HUES64 (cell line): Measurements from ENCODE around the gene CLCN6.

Experiments used
- H3K27ac ChIP-seq: 2 replicates; pipeline ENCODE4 v1.7.0; 2013; ENCODE audit warnings: low read depth, low read length, inconsistent platforms
- H3K27me3 ChIP-seq: 2 replicates; pipeline ENCODE4 v1.6.1; 2013; ENCODE audit warnings: mild to moderate bottlenecking, low read length; ENCODE audit not compliant: insufficient read depth
- H3K36me3 ChIP-seq: 2 replicates; pipeline ENCODE4 v1.6.1; 2013; ENCODE audit warnings: mild to moderate bottlenecking, low read length; ENCODE audit not compliant: insufficient read depth
- H3K4me1 ChIP-seq: 2 replicates; pipeline ENCODE4 v1.6.1; 2013; ENCODE audit warnings: mild to moderate bottlenecking, low read length, moderate library complexity; ENCODE audit not compliant: insufficient read depth
- H3K4me3 ChIP-seq: 2 replicates; pipeline ENCODE4 v1.5.1; 2013; ENCODE audit warnings: mild to moderate bottlenecking, low read length, moderate library complexity
- H3K9ac ChIP-seq: 2 replicates; pipeline ENCODE4 v1.6.1; 2013; ENCODE audit warnings: mild to moderate bottlenecking, low read depth, low read length
- H3K9me3 ChIP-seq: 2 replicates; pipeline ENCODE4 v1.6.1; 2013; ENCODE audit warnings: low read depth, low read length; ENCODE audit not compliant: insufficient read depth
- WGBS: fragments of 150-250, 120-280 bp; methylation state at CpG from one replicate; pipeline ENCODE4 v1.1.7; 2013; ENCODE audit warnings: missing lambda C conversion rate; 5-methylcytosine and 5-hydroxymethylcytosine counted together

CLCN6 gene

GRCh38 chr1:11768821-11769220, 37.2 kb upstream of the CLCN6 start:
- H3K27me3 ChIP-seq = no peaks in the 10 kb centered on the region; the same call in none of the 2 replicates
- no peaks in the 10 kb centered on the region for H3K4me1 ChIP-seq
- no peak overlapping the region for H3K9ac ChIP-seq
- H3K9me3 ChIP-seq = no peaks in the 10 kb centered on the region
- 78% methylated on average over 4 of the region's 4 CpGs for WGBS
- no peak overlapping the region for H3K27ac ChIP-seq
- no peaks in the 10 kb centered on the region for H3K36me3 ChIP-seq
- no peak overlapping the region for H3K4me3 ChIP-seq

GRCh38 chr1:11769274-11769673, 36.7 kb upstream of the CLCN6 start:
- H3K27me3 ChIP-seq = no peaks in the 10 kb centered on the region; the same call in 1 of the 2 replicates
- H3K4me1 ChIP-seq = no peaks in the 10 kb centered on the region
- H3K4me3 ChIP-seq = no peak overlapping the region
- 91% methylated on average over 4 of the region's 4 CpGs for WGBS
- no peak overlapping the region for H3K9ac ChIP-seq
- H3K36me3 ChIP-seq = no peaks in the 10 kb centered on the region
- H3K27ac ChIP-seq = no peak overlapping the region
- no peaks in the 10 kb centered on the region for H3K9me3 ChIP-seq

- no peak overlapping the region for H3K27ac ChIP-seq
- no peak overlapping the region for H3K4me3 ChIP-seq
- no peaks in the 10 kb centered on the region; the same call in 1 of the 2 replicates for H3K27me3 ChIP-seq
- no peak overlapping the region for H3K9ac ChIP-seq
- H3K36me3 ChIP-seq = no peaks in the 10 kb centered on the region
- no peaks in the 10 kb centered on the region for H3K4me1 ChIP-seq
- no peaks in the 10 kb centered on the region for H3K9me3 ChIP-seq
Observed at GRCh38 chr1:11770011-11770410, 36.0 kb upstream of the CLCN6 start.

GRCh38 chr1:11771481-11772043, 34.4 kb upstream of the CLCN6 start:
- Histone ChIP-seq H3K9ac (no peak overlapping the region), H3K4me1 (no peaks in the 10 kb centered on the region), H3K9me3 (no peaks in the 10 kb centered on the region), H3K27me3 (no peaks in the 10 kb centered on the region; the same call in 1 of the 2 replicates), H3K36me3 (no peaks in the 10 kb centered on the region), H3K27ac (no peak overlapping the region), H3K4me3 (no peak overlapping the region)
- WGBS = 81% methylated on average over 11 of the region's 11 CpGs

GRCh38 chr1:11772458-11772857, 33.5 kb upstream of the CLCN6 start:
- 90% methylated on average over 5 of the region's 5 CpGs for WGBS
- Histone ChIP-seq H3K4me3 (no peak overlapping the region), H3K27ac (no peak overlapping the region)

GRCh38 chr1:11774753-11775152, 31.2 kb upstream of the CLCN6 start:
- no peak overlapping the region for H3K9ac ChIP-seq
- H3K4me1 ChIP-seq = no peaks in the 10 kb centered on the region
- H3K27me3 ChIP-seq = no peaks in the 10 kb centered on the region
- H3K36me3 ChIP-seq = no peaks in the 10 kb centered on the region
- no peak overlapping the region for H3K4me3 ChIP-seq
- 91% methylated on average over 9 of the region's 9 CpGs for WGBS
- no peak overlapping the region for H3K27ac ChIP-seq
- H3K9me3 ChIP-seq = no peaks in the 10 kb centered on the region

More at GRCh38 chr1:11772458-11772857, 33.5 kb upstream of the CLCN6 start:
- Histone ChIP-seq H3K36me3 (no peaks in the 10 kb centered on the region), H3K9me3 (no peaks in the 10 kb centered on the region), H3K4me1 (no peaks in the 10 kb centered on the region), H3K9ac (no peak overlapping the region), H3K27me3 (no peaks in the 10 kb centered on the region)

- WGBS = 95% methylated on average over 8 of the region's 8 CpGs
- H3K9ac ChIP-seq = no peak overlapping the region
- H3K4me1 ChIP-seq = no peaks in the 10 kb centered on the region
- no peaks in the 10 kb centered on the region for H3K36me3 ChIP-seq
- no peaks in the 10 kb centered on the region for H3K27me3 ChIP-seq
- no peaks in the 10 kb centered on the region for H3K9me3 ChIP-seq
- H3K4me3 ChIP-seq = no peak overlapping the region
- no peak overlapping the region for H3K27ac ChIP-seq
Observed at GRCh38 chr1:11777658-11778322, 28.2 kb upstream of the CLCN6 start.

GRCh38 chr1:11778336-11778735, 27.7 kb upstream of the CLCN6 start:
- WGBS = 96% methylated on average over 9 of the region's 9 CpGs
- Histone ChIP-seq H3K4me3 (no peak overlapping the region), H3K4me1 (no peaks in the 10 kb centered on the region), H3K36me3 (no peaks in the 10 kb centered on the region), H3K9me3 (no peaks in the 10 kb centered on the region), H3K27ac (no peak overlapping the region), H3K9ac (no peak overlapping the region), H3K27me3 (no peaks in the 10 kb centered on the region)

GRCh38 chr1:11778844-11779623, 27.0 kb upstream of the CLCN6 start:
- H3K9me3 ChIP-seq = no peaks in the 10 kb centered on the region
- H3K4me1 ChIP-seq = no peaks in the 10 kb centered on the region
- H3K4me3 ChIP-seq = no peak overlapping the region
- H3K36me3 ChIP-seq = no peaks in the 10 kb centered on the region
- H3K27me3 ChIP-seq = no peaks in the 10 kb centered on the region
- H3K27ac ChIP-seq = no peak overlapping the region
- WGBS = 93% methylated on average over 14 of the region's 15 CpGs
- H3K9ac ChIP-seq = no peak overlapping the region

- WGBS = 87% methylated on average over 13 of the region's 13 CpGs
- H3K4me3 ChIP-seq = no peak overlapping the region
Observed at GRCh38 chr1:11779715-11780379, 26.1 kb upstream of the CLCN6 start.

More at GRCh38 chr1:11779715-11780379, 26.1 kb upstream of the CLCN6 start:
- no peak overlapping the region for H3K9ac ChIP-seq
- no peaks in the 10 kb centered on the region for H3K27me3 ChIP-seq
- no peaks in the 10 kb centered on the region for H3K9me3 ChIP-seq
- no peaks in the 10 kb centered on the region for H3K36me3 ChIP-seq
- H3K4me1 ChIP-seq = 0 out of 2 replicates have a peak, but pooled peaks cover 3% of the 10 kb centered on the region
- H3K27ac ChIP-seq = no peak overlapping the region
